ENCODE results near the gene PMEPA1. TPM values are rescaled to one million over a fixed set of nuclear protein-coding genes. Genes with fewer than 3 reads are reported as not detected.

The PMEPA1 gene
- total RNA-seq, 1 experiment from 2014 or later: 89.8 TPM

DNA sequence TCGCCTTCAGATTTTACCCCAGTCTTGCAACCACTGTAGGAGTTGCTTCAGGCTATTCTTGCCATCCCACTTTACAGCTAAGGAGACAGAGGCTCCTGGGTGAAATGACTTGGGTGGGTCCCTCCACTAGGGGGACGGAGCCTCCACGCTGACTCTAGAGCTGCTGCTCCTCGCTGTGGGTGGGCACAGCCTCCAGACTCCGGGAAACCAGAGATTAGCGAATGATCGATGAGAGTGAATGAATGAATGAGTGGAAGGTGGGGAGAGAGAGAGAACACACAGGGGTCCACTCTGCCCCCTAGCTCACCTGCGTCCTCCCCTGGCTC is 100.0 kb downstream of the PMEPA1 start:
- Histone ChIP-seq H3K4me3 (ENCODE audit: low read depth in 2 of 2, low read length in 2 of 2) (no peak overlapping the region), H3K36me3 (ENCODE audit: control insufficient read depth, insufficient read depth, low read length) (no peaks in the 10 kb centered on the region), H3K27me3 (ENCODE audit: control insufficient read depth, insufficient read depth, low read length) (no peaks in the 10 kb centered on the region), H3K9me3 (ENCODE audit: control insufficient read depth, insufficient read depth, low read depth, low read length) (no peaks in the 10 kb centered on the region), H3K4me1 (ENCODE audit: control insufficient read depth, insufficient read depth, low read length) (no peaks in the 10 kb centered on the region; the same call in 1 of the 2 replicates), H3K27ac (ENCODE audit: low read length) (no peak overlapping the region)
- POLR2A ChIA-PET: no interaction called here
- ATAC-seq (no peak; the same call in 1 of the 2 replicates), DNase-seq (ENCODE audit: low read depth, low spot score) (no peak)
- intact Hi-C loops (cut with micrococcal nuclease; ENCODE audit: unreplicated experiment): no loop called here
- CTCF ChIA-PET: no interaction called here
- no TSS peak for BruUV-seq (replicated peaks)
- in situ Hi-C loops (cut with HindIII; ENCODE audit: low pct_unique_long_range_greater_than_20kb, low sequenced_read_pairs): no loop called here
- TF ChIP-seq, protein P1, sequence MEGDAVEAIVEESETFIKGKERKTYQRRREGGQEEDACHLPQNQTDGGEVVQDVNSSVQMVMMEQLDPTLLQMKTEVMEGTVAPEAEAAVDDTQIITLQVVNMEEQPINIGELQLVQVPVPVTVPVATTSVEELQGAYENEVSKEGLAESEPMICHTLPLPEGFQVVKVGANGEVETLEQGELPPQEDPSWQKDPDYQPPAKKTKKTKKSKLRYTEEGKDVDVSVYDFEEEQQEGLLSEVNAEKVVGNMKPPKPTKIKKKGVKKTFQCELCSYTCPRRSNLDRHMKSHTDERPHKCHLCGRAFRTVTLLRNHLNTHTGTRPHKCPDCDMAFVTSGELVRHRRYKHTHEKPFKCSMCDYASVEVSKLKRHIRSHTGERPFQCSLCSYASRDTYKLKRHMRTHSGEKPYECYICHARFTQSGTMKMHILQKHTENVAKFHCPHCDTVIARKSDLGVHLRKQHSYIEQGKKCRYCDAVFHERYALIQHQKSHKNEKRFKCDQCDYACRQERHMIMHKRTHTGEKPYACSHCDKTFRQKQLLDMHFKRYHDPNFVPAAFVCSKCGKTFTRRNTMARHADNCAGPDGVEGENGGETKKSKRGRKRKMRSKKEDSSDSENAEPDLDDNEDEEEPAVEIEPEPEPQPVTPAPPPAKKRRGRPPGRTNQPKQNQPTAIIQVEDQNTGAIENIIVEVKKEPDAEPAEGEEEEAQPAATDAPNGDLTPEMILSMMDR (IDR thresholded peaks at IDR 0.05): no peak
- TF ChIP-seq, protein P2, sequence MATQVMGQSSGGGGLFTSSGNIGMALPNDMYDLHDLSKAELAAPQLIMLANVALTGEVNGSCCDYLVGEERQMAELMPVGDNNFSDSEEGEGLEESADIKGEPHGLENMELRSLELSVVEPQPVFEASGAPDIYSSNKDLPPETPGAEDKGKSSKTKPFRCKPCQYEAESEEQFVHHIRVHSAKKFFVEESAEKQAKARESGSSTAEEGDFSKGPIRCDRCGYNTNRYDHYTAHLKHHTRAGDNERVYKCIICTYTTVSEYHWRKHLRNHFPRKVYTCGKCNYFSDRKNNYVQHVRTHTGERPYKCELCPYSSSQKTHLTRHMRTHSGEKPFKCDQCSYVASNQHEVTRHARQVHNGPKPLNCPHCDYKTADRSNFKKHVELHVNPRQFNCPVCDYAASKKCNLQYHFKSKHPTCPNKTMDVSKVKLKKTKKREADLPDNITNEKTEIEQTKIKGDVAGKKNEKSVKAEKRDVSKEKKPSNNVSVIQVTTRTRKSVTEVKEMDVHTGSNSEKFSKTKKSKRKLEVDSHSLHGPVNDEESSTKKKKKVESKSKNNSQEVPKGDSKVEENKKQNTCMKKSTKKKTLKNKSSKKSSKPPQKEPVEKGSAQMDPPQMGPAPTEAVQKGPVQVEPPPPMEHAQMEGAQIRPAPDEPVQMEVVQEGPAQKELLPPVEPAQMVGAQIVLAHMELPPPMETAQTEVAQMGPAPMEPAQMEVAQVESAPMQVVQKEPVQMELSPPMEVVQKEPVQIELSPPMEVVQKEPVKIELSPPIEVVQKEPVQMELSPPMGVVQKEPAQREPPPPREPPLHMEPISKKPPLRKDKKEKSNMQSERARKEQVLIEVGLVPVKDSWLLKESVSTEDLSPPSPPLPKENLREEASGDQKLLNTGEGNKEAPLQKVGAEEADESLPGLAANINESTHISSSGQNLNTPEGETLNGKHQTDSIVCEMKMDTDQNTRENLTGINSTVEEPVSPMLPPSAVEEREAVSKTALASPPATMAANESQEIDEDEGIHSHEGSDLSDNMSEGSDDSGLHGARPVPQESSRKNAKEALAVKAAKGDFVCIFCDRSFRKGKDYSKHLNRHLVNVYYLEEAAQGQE (IDR thresholded peaks at IDR 0.05; ENCODE audit: insufficient read depth in 1 of 2, low read depth in 2 of 2, low read length in 1 of 2): no peak
- no peak for TF ChIP-seq TCF7L2 (IDR thresholded peaks at IDR 0.05; ENCODE audit: low read depth, low read length)
- TF ChIP-seq POLR2AphosphoS5 (IDR thresholded peaks at IDR 0.05; ENCODE audit: low read depth, low read length): no peak
- TF ChIP-seq SIN3A (IDR thresholded peaks at IDR 0.05; ENCODE audit: borderline replicate concordance, insufficient read depth, low read depth, low read length): no peak

DNA sequence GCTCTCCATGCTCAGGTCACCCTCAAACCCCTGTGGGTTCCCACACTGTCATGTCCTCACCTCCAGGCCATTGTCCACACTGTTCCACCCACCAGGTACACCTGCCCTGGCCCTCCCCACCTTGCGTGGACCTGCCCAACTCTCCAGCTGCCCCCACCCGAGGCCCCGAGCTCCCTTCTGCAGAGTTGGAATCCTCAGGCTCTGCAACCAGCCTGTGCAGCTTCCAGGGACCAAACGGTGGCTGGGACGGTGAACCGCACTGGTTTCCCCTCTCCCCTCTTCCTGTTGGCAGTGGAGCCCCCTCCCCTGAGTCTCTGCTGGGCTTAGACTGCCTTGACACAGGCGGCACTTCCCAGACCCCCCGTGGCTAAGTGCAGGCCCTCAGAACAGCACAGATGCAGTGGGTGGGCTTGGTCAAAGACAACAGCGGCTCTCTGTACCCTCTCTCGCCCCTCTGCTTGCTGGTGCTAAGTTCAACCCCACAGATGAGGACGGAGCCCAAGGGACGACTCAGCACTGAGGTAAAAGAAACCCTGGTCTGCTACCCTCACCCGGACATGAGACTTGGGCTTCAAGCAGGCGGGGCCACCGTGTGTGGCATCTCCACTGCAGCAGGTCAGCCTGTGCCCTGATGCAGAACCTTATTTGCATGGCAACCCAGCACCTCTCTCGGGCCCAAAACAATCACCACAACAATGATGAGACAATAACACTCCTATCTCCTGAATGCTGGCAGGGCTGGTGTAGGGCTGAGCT is 100.6 kb downstream of the PMEPA1 start:
- POLR2A ChIA-PET: no interaction called here
- DNase-seq (ENCODE audit: low read depth, low spot score): no peak
- TF ChIP-seq, protein P1 (IDR thresholded peaks at IDR 0.05): no peak
- TF ChIP-seq, protein P2 (IDR thresholded peaks at IDR 0.05; ENCODE audit: insufficient read depth in 1 of 2, low read depth in 2 of 2, low read length in 1 of 2): no peak
- TF ChIP-seq TCF7L2 (IDR thresholded peaks at IDR 0.05; ENCODE audit: low read depth, low read length): no peak
- TF ChIP-seq POLR2AphosphoS5 (IDR thresholded peaks at IDR 0.05; ENCODE audit: low read depth, low read length): no peak
- no peak for TF ChIP-seq SIN3A (IDR thresholded peaks at IDR 0.05; ENCODE audit: borderline replicate concordance, insufficient read depth, low read depth, low read length)

More for the DNA sequence above, 100.6 kb downstream of the PMEPA1 start:
- in situ Hi-C loops (cut with HindIII; ENCODE audit: low pct_unique_long_range_greater_than_20kb, low sequenced_read_pairs): no loop called here
- intact Hi-C loops (cut with micrococcal nuclease; ENCODE audit: unreplicated experiment): no loop called here
- H3K4me3 ChIP-seq (ENCODE audit: low read depth in 2 of 2, low read length in 2 of 2): no peak overlapping the region
- no peaks in the 10 kb centered on the region for H3K27me3 ChIP-seq (ENCODE audit: control insufficient read depth, insufficient read depth, low read length)
- no TSS peak for BruUV-seq (replicated peaks)
- no peaks in the 10 kb centered on the region for H3K36me3 ChIP-seq (ENCODE audit: control insufficient read depth, insufficient read depth, low read length)
- no peak overlapping the region for H3K27ac ChIP-seq (ENCODE audit: low read length)
- no peak for ATAC-seq
- CTCF ChIA-PET: no interaction called here
- H3K9me3 ChIP-seq (ENCODE audit: control insufficient read depth, insufficient read depth, low read depth, low read length): no peaks in the 10 kb centered on the region
- H3K4me1 ChIP-seq (ENCODE audit: control insufficient read depth, insufficient read depth, low read length): no peaks in the 10 kb centered on the region; the same call in 1 of the 2 replicates
